HG02885 (cell line): Measurements from ENCODE around the gene ZNF223.
A peak's percentile ranks its signal among the peaks of the same experiment; 100 is the strongest.

ENCODE experiments used
- ATAC-seq: cut with Tn5 transposase; IDR thresholded peaks from one replicate; pipeline ENCODE4 v1.9.1; 2021; ENCODE audit warnings: mild to moderate bottlenecking; ENCODE audit not compliant: unreplicated experiment, poor library complexity

The ZNF223 gene

DNA sequence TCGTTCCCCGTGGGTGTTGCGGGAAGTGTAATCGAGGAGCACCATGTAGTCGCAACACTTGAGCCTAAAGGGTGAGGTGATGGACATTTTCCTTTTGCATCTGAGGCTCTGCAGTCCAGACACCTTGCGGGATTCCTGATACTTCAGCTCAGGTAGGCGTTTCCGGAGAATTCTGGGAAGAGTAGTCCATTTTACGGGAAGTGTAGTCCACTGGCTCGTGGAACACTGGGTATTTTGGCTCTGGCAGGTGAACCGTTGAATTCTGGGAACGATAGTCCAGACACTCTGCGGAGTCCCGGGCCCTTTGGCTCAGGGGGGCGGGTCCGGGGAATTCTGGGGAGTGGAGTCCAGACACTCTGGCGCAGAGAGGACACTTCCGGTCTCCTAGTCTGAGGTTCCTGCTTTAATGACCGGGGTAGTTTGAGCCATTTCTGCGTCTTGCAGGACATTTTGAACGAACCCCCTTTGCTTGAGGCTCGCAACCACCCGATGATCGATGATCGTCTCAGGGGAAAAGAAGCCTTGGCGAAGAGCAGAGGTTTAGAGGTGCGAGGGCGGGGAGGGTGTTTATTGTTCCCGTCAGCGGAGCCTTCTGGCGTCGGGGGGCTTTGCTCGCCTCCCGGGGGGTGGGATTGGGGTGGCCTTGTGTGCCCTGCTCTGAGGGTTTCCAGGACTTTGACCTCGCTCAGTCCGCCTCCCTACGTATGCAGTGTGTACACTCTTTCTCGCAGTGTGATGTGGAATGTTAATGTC lies at the start of gene ZNF223:
Gene ZNF223, plus strand, starts transcription at position 387 of the 753 bp plus-strand sequence. CDS start 3,141 bp downstream, outside the sequence.
- ATAC-seq, result no peak

DNA sequence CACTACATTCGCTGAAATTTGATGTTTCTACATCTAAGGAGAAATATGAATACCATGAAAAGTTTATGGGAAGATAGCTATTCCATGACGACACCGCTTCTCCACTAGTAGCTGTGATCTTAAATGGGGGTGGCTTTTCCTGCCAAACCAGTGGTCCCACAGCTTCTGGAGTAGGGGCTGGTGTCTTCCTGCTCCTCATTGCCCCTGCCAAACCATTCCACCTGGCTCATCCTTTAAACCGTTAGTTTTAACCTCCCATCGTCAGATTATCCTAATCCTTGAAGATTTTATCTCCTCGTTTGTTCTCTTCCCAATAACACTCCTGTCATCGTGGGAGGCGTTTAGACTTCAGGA lies 49.6 kb upstream of the ZNF223 start:
- ATAC-seq, result no peak

DNA sequence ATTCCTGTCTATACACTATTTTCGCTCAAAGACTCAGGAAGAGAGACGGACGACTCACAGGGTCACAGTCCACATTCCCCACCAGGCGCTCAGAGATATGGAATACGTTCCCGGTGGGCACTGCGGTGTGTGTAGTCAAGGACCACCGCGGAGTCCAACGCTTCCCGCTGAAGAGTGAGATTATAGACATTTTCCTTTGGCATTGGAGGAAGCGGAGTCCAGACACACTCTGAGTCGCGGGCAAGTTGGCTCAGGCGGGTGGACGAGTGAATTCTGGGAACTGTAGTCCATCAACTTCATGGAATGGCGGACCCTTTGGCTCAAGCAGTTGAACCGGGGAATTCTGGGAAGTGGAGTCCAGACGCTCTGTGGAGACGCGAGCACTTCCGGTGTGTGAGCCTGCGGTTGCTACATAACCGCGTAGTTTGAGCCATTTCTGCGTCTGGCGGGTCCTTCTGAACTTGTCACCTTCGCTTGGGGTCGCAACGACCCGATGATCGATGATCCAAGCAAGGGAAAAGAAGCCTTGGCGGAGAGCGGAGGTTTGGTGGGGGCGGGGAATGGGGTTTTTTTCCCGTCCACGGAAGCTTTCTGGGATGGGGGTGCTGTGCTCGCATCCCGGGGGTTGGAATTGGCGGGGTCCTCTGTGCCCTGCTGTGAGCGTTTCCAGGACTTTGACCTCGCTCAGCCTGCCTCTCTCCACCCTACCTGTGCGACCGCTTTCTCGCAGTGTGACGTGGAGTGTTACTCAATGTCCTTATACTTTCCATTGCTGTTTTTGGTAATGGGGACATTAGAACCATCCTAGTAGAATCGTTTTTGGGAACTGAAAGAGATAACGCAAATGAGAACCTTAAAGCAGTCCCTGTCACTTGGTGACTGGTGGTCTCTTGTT lies 49.0 kb upstream of the ZNF223 start, which contains the start of gene ZNF230:
Gene ZNF230, plus strand, starts transcription at position 392 of the 895 bp plus-strand sequence. CDS start 4,122 bp downstream, outside the sequence.
- ATAC-seq, result peak; percentile 95

DNA sequence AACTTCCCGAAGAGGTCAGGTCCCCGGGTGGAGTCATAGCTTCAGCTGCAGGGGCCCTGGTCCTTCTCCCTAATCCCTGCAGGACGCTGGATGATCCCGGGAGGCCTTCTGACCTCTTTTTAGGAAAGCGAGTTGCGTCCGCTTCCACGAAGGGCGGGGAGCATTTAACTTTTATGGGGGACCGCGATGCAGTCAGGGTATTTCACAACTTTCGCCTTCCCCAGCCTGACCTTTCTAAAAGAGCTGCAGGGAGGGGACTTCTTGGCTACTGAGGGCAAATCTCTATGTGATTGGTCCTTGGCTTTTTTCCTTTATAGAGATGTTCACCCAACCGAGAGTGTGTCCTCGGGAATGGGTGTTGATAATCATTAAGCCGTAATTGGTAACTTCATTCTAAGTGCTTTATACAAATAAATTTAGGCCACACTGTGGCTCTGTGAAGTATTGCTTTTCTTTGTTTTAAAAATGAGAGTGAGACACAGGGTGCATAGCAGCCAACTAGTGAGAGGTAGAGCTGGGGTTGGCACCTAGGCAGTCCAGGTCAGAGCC lies 48.3 kb upstream of the ZNF223 start:
- ATAC-seq, result peak; percentile 7

DNA sequence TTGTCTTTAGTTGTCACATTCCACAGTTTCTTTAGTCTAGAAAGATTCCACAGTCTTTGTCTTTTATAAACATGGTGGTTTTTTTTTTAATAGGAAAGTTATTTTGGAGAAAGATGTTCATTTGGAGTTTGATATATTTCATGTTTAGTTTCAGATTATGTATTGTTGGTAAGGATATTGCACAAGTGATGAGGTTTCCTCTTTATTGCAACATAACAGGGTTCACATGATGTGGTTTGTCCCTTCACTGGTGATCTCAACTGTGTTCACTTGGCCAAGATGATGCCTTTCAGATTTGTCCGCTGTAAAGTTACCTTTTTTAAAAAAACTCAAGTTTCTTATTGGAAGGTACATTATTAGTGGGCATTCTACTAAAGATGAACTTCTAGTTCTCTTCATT lies 45.9 kb upstream of the ZNF223 start:
- no peak for ATAC-seq

DNA sequence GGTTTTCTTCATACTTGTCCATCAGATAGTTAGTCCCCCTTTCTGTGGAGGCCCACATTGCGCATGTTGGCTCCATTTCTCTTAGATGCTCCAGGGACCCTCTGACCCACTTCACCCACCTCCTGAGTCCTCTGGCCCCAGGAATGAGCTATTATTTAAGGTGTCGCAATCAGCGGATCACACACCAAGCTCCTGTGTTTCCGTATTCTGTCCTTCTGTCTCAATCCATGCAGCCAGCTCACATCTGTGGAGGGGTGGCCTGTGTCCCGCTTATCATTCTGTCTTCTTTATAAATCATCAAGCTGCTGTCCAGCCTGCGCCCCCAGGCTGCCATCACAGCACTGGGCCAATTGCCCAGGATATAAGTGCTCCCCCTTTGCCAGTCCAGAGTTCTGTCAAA lies 44.4 kb upstream of the ZNF223 start:
- no peak for ATAC-seq

DNA sequence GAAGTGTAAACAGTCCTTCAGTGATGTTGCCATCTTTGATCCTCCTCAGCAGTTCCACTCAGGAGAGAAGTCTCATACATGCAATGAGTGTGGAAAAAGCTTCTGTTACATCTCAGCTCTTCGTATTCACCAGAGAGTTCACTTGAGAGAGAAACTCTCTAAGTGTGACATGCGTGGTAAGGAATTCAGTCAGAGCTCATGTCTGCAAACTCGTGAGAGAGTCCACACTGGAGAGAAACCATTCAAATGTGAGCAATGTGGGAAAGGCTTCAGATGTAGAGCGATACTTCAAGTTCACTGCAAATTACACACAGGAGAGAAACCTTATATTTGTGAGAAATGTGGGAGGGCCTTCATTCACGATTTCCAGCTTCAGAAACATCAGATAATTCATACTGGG lies 41.4 kb upstream of the ZNF223 start:
- ATAC-seq, result no peak

DNA sequence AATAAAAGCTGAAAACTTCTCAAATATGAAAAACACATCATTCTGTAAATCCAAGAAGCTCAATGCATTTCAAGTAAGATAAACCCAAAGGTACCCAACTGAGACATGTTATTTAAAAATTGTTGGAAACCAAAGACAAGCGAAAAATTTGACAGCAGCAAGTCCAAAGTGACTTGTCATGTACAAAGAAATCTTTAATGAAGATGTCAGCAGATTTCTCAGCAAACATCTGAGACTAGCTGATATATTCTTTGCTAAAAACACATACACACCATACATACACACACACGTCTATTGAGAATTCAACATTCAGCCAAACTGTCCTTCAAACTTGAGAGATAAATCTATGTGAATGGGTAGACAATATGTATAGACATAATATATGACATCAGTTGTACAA lies 32.3 kb upstream of the ZNF223 start:
- no peak for ATAC-seq

DNA sequence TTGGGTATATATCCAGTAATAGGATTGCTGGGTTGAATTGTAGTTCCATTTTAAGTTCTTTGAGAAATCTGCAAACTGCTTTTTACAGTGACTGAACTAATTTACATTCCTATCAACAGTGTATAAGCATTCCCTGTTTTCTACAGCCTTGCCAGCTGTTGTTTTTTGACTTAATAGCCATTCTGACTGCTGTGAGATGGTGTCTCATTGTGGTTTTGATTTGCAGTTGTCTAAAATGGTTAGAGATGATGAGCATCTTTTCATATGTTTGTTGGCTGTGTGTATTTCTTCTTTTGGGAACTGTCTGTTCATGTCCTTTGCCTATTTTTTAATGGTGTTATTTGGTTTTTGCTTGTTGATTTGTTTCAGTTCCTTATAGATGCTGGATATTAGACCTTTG lies 30.6 kb upstream of the ZNF223 start:
- no peak for ATAC-seq

DNA sequence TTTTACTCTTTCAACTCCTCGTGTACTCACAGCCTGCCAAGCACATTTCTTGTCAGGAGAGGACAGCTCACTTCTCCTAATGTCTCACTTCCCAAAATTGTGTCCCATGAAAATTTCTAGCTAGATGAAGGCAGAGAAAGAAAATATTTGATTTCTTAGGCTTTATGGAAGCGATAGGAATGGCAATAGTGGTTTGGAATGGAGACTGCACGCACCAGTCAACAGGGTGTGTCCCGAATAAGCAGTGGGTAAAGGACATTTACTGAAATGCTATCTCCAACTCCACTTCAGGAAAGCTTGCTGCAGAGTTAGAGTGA lies 27.0 kb upstream of the ZNF223 start:
- no peak for ATAC-seq

DNA sequence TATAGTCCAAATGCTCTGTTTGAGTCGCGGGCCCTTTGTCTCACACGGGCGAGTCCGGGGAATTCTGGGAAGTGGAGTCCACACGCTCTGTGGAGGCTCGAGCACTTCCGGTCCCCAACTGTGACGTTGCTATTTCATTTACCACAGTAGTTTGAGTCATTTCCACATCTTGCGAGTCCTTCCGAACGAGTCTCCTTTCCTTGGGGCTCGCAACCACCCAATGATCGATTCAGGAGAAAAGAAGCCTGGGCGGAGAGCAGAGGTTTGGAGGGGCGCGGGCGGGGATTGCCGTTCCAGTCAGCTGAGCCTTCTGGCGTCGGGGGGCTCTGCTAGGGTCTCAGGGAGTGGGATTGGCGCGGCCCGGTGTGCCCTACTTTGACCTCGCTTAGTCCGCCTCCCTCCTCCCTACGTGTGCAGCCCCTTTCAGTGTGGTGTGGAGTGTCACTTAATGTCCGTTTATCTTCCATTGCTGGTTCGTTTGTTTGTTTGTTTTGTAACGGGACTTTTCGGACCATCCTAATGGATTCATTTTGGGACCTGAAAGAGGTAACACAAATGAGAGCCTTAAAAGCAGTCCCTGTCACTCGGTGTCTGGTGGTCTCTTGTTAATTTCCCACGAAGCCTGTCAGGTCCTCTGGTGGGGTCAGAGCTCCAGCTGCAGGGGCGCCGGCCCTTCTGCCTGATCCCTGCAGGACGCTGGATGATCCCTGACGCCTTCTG lies 26.5 kb upstream of the ZNF223 start, which contains the start of gene ZNF222:
Gene ZNF222, plus strand, starts transcription at position 163 of the 720 bp plus-strand sequence. Its CDS starts 58 bp downstream, at position 221.
- ATAC-seq, result peak; percentile 98

DNA sequence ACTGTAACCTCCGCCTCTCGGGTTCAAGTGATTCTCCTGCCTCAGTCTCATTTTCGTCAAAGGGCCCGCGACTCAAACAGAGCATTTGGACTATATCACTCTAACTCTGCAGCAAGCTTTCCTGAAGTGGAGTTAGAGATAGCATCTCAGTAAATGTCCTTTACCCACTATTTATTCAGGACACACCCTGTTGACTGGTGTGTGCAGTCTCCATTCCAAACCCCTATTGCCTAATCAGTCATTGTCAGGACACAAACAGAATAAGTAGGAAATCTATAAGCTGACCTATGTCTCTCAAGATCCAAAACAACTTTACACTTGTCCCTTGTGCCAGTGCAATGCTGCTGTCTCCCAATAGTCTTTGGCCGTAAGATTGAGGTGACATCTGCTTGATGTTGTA lies 25.2 kb upstream of the ZNF223 start:
- no peak for ATAC-seq

DNA sequence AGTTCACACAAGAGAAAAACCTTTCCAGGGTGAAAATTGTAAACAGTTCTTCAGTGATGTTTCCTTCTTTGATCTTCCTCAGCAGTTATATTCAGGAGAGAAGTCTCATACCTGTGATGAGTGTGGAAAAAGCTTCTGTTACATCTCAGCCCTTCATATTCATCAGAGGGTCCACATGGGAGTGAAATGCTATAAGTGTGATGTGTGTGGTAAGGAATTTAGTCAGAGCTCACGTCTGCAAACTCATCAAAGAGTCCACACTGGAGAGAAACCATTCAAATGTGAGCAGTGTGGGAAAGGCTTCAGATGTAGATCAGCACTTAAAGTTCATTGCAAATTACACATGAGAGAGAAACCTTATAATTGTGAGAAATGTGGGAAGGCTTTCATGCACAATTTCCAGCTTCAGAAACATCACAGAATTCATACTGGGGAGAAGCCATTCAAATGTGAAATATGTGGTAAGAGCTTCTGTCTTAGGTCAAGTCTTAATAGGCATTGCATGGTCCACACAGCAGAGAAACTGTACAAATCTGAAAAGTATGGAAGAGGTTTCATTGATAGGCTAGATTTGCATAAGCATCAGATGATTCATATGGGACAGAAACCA lies 19.7 kb upstream of the ZNF223 start:
- no peak for ATAC-seq

DNA sequence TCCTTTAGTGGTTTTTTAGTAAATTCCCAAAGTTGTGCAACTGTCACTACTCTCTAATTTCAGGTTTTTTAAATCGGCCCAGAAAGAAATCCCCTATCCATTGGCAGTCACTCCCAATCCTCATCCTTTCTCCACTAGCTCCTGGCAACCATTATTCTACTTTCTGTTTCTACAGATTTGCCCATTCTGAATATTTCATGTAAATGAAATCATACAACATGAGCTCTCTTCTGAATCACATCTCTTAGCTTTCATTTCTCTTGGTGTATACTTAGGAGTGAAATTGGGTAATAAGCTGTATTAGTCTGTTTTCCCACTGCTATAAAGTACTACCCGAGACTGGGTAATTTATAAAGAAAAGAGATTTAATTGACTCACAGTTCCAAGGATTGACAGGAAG lies 9.7 kb upstream of the ZNF223 start:
- no peak for ATAC-seq

DNA sequence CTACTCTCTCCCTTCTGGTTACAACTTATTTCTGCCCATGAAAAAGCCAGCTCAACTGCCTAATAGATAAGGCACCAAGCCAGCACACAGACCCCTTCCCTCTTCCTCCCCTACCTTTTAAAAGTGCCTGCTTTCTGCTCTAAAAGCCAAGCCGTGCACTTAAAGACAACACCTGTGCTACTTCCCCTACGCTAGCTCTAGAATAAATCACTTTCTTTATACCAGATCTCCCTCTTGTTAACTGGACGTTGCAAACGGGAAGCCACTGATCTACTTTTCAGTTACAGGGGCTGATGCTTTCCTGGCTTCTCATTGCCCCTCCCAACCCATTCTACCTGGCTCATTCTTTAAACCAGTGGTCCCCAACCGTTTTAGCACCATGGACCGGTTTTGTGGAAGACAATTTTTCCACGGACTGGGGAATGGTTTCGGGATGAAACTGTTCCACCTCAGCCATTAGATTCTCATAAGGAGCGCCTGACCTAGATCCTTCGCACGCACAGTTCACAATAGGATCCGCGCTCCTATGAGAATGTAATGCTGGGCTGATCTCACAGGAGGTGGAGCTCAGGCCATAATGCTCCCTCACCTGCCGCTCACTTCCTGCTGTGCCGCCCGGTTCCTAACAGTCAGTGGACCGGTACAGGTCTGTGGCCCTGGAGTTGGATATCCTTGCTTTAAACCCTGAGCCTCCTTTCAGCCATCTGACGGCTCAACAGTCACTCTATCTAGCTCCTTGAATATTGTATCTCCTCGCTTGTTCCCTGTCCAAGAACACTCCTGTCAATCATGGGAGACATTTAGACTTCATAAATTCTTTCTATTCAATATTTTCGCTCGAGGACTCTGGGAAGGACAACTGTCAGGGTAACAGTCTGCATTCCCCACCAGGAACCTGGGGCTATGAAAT lies 841 bp upstream of the ZNF223 start:
- ATAC-seq, result no peak

DNA sequence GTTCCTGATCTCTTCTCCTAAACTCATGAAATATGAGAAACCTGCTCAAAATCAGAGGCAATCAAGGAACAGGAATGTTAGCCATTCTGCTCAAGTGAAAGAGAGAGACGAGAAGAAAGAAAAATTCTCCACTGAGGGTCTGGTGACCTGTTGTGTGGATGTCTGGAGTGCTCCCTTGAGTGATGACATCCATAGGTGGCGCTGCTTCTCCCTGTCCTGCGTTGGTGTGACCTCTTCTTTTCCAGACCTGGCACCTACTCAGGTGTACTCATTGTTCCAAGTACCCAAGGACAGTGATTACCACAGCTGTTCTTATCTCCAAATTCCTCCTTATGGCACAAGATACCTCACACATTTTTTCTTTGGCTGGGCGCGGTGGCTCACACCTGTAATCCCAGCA lies 4.0 kb downstream of the ZNF223 start:
- no peak for ATAC-seq

DNA sequence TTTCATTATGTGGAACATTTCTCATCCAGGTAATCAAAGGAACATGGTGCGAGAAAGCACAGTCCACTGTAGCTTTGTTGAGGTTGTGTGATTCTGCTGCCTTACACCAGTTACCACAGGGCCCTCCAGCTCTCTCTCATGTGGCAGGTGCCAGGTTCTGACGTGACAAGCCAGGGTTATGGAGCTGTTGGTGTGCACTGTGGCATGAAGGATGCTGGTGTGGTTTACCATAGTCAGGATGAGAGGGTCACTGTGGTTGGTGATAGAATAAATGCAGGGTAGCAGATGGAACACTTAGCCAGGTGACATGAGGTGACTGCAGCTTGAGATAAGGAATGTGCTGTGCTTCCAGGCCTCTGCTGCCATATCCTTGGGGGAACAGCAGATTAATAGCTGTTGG lies 7.4 kb downstream of the ZNF223 start:
- no peak for ATAC-seq

DNA sequence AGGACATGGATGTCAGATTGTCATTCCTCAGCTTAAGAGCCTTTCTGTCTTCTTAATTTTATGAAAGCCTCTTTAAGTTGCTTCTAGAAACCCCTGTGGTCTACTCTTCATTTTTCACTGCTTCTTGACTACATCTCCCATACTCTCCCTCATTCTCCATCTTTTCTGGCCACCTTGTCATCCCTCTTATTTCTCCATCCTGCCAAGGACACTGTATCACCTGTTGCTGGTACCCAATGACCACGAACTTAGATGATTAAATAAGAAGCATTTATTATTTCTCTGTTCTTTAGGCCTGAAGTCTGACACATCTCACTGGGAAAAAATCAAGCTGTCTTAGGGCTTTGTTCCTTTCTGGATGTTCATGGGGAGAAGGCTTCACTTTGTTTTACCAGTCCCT lies 9.2 kb downstream of the ZNF223 start:
- no peak for ATAC-seq

DNA sequence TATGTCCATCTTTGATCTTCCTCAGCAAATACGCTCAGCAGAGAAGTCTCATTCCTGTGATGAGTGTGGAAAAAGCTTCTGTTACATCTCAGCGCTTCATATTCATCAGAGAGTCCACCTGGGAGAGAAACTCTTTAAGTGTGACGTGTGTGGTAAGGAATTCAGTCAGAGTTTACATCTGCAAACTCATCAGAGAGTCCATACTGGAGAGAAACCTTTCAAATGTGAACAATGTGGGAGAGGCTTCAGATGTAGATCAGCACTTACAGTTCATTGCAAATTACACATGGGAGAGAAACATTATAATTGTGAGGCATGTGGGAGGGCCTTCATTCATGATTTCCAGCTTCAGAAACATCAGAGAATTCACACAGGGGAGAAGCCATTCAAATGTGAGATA lies 14.5 kb downstream of the ZNF223 start:
- no peak for ATAC-seq
